GM21515 (cell line): ENCODE results near the gene PADI2.
"Not testable (repeated sequence)": the region's sequence is repeated elsewhere in the genome, so short reads cannot be mapped to it uniquely, and the experiment has no call there.

Experiments
- ATAC-seq: cut with Tn5 transposase; IDR thresholded peaks from one replicate; pipeline ENCODE4 v1.9.1; 2021; ENCODE audit not compliant: unreplicated experiment

The PADI2 gene

DNA sequence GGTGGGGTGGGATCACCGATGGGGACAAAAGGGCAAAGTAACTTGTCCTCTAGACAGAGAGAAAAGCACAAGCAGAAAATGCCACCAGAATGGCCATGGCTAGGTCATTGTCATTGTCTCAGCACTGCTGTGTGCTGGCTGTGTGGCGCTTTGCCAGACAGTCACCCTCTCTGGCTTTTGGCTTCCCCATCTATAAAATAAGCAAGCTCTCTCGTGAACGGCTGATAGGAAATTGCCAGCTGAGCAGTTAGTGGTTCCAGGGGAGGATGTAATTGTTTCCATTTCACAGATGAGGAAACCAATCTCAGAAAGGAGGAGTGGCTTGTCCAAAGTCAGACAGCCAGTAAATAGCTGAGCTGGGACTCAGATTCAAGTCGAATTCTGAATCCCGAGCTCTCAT lies 32.5 kb downstream of the PADI2 start:
- no peak for ATAC-seq

DNA sequence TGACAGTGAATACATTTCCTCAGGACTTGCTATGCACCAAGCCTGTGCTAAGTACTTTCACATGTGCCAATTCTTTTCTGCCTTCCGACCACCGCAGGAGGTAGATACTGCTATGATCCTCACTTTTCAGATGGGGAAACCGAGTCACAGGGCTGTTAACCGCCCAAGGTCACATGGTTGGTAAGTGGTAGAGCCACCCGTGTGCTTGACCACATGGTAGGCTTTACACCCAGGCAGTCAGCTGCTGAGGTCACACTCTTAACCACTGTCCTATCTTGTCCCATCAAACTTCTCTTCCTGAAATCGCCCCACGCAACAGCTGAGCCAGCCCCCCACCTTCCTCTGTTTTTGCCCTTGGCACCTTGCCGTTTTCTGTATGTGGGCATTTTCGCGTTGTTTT lies 34.5 kb downstream of the PADI2 start:
- ATAC-seq = no peak

DNA sequence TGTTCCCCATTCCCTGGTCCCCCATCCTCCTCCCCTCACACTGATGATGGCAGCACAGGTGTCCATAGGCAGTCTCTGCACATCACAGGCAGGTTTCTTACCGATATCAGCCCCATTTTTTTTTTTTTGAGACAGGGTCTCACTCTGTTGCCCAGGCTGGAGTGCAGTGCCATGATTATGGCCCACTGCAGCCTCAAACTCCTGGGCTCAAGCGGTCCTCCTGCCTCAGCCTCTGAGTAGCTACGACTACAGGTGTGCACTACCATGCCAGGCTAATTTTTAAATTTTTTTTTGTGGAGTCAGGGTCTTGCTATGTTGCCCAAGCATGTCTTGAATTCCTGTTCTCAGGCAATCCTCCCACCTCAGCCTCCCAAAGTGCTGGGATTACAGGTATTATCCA lies 36.5 kb downstream of the PADI2 start:
- ATAC-seq = no peak

DNA sequence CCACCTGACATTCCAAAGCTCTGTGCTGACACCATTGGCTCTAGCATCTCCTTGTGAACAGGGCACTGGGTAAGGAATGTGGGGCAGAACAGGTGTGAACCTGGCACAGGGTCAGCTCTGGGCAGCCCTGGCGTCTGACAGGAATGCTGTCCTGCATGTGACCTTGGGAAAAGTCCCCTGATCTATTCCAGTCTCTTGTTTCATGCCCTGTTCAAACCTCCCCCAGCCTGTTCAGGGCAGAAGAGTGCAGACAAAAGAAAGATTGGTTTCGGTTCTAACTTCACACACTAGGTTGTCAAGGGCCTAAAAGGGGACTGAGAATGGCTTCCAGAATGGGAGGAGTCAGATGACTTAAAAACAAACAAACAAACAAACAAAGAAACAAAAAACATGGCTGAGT lies 37.8 kb downstream of the PADI2 start:
- ATAC-seq = no peak

DNA sequence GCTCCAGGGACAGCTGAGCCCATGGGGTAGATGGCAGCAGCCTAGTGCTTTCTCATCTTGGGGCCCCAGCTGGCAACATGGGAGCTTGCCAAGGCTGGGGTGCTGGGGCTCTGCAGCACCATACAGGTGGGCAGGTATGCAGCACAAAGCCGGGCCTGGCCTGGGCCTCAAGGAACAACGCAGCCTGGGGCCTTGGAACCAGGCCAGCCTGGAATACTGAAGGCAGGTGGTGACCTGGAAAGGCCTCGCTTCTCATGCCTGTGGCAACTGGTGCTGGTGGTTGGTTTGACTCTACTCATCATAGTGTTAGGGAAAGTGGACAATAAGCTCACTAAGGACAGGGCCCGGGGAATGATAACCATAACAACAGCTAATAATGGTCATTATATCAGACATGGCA lies 38.4 kb downstream of the PADI2 start:
- no peak for ATAC-seq

DNA sequence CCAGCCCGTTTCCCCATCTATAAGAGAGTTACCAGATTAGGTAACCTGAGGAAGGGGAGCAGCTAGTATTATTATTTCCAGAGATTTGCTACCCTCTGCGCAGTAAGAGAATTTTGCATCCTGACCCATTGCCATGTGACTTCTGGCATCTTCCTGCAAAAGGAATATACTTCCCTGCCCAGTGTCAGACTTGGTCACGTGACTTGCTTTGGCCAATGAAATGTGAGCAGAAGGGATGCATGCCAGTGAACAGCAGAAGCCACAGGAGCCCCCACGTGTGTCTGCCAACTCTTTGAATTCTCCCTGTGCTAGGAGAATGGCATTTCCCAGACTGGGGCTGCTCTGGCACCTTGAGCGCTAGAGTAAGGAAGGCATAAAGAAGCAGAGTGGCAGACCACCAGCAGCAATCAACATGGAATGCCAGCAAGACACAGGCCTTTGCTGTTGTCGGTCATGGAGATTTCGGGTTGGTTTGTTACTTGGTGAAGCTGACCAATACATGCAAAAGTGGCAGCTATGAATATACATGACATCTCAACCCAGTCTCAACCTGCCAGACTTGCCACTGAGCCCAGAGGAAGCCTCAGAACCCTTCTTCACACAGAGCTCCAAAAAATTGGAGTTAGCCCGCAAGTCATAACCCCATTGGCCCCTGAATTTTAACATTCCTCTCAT lies 39.0 kb downstream of the PADI2 start:
- no peak for ATAC-seq

DNA sequence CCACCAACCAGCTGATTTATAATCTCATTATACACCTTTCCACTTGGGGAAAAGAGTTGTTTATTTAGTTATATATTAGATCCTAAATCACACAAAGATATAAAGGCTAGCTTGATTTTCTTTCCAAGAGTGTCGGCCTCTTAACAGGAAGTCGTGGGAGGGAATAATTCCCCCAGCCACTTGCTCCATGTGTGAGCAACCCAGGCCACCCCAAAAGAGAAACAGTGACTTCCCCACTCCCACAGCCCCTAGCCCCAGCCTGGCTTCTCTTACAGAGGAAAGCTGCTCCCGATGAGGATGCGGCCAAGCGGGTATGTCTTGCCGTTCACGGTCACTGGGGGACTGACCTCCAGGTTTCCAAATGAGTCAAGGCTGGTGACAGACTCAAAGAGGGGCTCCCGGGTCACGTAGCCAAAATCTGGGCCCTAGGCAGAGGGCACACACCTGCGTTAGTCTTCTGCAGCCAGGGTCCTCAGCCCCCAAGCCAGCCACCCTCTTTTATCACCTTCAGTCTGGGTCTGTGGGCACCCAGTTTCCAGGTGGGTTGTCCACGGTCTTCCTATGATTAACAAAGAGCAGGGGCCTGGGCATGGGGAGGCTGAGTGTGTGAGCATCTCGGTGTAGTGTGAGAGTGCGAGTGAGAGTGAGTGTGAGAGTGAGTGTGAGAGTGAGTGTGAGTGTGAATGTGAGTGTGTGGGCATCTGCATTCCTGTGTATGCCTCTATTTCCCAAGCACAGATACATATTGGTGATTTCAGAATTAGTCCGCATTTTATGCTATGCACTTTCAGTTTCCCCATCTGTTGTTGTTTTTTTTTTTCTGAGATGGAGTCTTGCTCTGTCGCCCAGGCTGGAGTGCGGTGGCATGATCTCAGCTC lies 40.0 kb downstream of the PADI2 start:
- ATAC-seq = no peak

DNA sequence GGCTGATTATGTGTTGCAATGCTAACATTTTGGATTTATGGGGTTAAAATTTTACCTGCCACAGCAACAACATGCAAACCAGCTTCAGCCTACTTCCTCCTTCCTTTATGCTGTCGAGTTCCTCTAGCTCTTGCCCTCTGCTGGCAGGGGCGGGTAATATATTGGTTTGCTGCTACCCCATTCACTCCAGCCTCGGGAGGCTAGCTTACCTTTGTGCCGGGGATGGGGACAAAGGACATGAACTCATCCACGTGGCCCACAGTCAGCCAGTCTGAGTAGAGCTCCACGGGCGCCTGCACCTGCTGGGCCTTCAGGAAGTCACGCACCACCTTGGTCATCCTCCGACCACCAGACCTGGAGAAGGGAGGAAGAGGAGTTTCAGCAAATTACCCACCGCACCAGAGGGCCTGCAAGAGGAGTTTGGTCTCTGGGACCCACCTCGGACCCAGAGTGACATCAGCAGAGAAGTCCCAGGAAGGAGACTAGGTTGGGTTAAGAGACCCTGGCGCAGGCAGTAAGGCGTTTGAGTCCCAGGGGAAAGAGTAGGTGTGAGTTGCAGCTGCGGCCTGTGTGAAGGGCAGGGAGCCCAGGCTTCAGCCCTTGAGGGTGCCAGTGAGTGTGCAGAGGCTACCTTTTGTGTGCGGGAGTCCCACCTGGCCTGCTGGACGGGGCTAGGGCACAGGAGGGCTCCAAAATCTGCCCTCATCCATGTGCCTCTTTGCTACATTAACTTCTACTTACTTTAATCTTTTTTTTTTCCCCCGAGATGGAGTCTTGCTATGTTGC lies 43.6 kb downstream of the PADI2 start:
- ATAC-seq = no peak

DNA sequence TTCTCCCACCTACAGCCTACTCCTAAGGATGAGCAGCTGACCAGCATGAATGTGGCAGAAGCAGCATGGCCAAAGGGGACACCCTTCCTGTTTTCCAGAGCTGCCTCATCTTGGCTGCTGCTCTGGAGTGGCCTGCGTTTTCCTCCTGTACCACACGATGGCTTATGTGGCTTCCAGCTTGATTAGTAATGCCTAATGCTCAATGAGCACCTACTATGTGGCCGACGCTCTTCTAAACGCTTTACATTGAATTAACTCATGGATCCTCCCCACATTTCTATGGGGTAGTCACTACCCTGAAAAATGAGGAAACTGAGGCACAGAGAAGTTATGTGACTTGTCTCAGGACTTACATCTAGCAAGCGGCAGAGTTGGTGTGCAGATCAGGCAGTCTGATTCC lies 47.5 kb downstream of the PADI2 start:
- no peak for ATAC-seq

DNA sequence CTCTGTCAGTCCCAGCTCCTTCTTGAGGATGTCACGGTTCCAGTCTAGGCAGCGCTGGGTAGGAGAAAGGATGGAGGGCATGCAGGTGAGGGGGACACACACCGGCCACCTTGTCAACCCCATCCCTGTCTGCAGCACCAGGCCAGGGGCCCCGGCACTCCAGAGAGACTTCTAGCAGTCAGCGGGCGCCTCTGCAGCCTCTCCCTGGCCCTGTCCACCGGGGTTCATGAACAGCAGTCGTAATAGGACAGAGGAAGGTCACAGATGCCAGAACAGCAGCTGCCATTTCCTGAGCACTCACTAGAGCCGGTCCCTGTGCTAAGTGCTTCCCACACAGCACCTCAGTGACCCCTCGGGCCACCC lies 49.1 kb downstream of the PADI2 start:
- ATAC-seq = no peak

DNA sequence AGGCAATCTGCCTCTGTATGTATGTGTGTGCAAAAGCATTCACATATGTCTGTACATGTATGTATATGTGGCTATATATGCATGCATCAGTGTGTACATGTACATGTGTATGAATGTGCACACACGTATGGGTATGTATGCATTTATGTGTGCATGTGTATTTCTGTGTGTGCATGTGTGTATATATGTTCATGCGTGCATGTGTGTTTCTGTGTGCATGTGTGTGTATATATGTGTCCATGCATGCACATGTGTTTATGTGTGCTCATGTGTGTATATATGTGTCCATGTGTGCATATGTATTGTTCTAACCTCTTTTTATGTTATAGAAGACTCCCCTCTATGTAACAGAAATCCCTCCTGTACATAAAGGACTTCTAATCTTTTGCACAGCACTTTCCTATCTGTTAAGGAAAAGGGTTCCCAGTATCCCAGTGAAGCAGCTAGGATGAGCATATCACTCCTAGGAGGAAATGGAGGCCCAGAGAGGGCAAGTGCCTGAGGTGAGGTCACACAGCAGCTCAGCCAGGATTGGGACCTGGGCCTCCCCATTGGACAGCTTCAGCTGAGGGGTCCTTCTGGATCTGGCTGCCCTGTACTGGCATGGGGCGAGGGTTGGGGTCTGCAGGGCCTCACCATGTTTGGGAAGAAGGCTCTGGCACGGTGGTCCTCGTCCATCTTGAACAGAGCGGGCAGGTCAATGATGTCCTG lies 49.6 kb downstream of the PADI2 start:
- no peak for ATAC-seq

DNA sequence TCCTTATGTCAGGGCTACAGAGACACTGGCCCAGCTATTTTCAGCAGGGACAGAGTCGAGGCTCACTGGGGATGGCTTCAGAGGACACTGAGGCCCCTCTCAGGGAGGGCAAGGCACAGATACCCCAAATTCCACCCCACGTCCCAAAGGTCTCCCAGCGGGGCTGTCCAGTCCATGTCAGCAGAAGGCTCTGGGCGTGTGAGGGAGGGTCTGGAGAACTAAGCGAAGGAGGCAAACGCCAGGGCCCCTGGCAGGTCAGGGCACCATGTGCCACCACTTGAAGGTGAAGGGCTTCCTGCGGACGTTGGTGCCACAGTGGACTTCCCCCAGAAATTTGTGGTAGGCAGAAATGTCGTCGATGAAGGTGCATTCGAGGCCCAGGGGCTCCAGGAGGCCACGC lies 50.5 kb downstream of the PADI2 start:
- ATAC-seq = no peak

DNA sequence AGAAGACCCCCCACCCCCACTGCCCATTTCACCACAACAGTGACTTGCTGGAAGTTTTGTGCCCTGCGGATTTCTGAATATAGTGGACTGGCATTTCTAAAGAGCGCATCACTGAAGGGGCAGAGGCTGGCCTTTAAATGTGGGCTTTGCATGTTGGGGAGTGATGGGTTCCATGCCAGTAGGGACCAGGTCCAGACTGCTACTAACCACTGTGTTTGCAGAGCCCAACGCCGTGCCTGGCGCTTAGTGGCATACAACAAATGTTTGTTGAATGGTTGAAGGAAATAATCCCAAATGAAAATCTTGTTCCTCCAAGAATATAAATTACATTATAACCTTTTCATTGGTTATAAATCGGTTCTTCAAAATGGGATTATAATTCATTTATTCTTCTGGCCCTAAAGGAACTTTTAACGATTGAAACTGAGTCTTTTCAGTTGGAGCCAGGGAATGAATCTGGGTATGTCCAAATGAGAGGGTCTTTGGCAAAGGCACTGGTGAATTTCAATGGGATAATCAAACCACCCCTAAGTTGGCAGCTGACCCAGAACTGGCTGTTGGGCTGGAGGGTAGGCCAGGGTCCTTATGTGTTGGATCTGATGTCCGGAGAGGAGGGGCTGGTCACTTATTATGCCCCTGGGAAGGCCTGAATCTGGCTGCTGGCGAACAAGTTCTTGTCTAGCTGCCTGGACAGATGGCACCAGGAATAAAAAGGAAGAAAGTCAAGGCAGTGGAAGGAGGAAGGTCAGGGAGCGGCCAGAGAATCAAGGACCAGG lies 51.6 kb downstream of the PADI2 start:
- ATAC-seq = no peak

DNA sequence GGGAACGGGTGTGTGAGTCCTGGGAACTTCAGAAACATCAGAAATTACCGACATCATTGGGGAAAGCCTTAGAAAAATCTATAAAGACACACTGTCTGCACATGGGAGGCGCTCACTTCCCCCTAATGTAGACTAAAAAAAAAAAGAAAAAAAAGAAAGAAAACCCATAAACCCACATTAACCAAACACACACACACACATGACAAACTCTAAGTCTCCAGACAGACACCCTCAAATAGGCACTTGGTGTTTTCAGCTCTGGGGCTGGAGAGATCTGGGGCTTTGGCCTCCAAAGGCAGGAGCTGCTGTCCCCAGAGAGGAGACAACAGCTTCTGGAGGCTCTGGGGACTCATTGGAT lies 52.2 kb downstream of the PADI2 start:
- no peak for ATAC-seq

DNA sequence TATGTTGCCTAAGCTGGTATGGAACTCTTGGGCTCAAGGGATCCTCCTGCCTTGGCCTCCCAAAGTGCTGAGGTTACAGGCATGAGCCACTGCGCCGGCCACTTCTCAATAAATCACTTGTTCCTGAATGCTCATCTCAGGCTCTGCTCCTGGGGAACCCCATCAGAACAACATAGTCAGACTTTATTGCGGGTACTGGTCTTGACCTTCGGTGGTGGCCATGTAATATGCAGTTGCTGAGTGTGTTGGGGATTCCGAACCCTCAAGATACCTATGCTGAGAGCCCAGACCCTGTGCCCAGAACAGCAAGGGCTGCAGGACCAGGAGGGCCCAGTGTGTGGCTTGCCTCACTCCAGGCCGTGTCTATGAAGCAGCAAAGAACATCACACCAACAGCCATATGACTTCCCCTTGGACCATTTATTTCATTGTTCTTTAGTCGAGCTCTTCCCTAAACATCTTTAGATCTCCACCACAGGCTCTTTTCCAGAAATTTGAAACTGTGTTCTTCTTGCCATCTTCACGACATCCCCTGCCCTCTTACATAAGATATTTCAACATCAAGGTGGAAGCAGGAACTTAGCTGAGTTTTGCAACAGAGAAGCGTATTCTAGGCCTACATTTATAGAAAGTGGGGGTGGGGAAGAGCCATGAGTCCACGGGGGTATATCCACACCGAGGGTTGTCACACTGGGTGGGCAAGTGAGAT lies 52.7 kb downstream of the PADI2 start:
- no peak for ATAC-seq

DNA sequence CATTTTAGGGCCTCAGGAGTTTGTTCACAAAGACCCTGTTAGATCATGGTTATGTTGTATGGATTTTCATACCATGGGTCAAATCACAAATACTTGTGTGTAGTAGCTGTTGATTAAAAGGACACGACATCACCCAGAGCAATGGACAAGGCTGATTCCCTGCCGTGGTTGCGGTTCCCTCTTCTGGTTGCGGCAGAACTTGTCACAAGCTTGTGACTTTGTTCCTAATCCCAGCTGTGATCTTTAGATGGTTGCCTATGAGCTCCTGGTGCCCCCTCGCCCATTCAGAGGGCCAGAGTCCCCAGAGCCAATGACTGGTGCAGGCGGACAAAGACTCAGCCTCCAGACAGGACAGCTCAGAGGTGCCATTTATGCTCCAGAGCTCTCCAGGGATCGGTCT lies 53.6 kb downstream of the PADI2 start:
- ATAC-seq = no peak

DNA sequence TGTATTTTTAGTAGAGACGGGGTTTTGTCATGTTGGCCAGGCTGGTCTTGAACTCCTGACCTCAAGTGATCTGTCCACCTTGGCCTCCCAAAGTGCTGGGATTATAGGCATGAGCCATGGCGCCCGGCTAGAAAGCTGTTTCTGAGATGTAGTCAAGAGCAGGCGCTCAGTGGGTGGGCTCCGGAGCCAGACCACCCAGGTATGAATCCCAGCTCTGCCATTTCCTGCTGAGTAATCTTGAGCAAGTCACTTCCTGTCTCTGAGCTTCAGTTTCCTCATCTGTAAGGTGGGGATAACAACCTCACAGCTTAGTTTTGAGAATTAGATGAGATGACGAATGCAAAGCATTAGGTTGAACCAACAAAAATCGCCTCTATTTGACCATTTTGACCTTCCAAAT lies 56.5 kb downstream of the PADI2 start:
- ATAC-seq = not testable (repeated sequence)

DNA sequence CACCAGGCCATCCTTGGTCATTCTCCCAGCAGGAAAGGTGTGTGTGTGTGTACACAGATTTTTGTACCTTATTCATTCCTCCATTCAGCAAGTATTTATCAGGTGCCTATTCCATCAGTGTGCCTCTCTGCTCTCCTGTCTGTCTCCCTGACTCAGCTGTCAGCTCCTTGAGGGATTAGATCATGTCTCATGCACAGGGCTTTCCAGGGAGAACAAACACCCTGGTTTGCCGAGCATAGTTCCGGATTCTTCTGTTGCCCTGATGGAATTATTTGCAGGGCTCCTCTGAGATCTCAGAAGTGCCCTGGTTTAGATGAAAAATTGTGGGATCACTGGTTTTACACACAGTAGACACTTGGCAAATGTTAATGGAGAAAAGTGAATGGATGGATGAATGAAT lies 57.4 kb downstream of the PADI2 start:
- ATAC-seq = no peak

DNA sequence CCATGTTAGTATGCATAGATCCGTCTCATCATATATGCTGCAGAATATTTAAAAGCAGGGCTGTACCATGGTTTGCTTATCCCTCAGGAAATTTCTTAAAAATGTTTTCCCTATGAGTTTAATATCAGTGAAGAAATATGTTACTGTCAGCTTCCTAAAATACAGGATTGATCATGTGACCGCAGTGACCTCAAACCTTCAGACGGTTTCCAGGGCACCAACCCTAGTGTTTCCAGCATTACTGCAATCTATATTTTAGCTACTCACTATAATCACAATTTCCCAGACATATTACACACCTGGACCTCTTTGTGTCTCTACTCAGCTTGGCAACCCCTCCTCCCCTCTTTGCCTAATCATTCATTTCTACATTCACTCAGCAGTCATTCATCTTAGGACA lies 57.8 kb downstream of the PADI2 start:
- no peak for ATAC-seq

DNA sequence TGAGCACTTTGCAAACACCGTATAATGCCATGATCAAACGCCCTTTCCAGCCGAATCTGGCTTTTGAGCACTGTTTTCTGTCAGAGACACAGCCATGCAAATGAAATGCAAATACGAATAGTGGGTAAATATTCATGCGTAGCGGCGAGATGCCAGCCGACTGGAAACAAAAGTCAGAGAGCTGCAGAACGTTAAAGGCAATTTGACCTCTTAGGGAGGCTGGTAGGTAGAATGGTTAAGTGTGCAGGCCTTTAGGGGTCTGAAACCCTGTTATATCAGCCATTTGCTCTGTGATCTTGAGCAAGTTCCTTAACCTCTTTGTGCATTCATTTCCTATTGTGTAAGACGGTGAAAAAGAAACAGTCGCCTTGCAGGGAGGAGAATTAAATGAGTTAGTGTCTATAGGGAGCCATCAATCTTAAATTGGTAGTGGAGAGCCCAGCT lies 58.9 kb downstream of the PADI2 start:
- no peak for ATAC-seq
